HUES64 (cell line): ENCODE measurements around the gene SLC13A2.

Source experiments
- H3K27ac ChIP-seq: 2 replicates; pipeline ENCODE4 v1.7.0; 2013; ENCODE audit warnings: low read depth, low read length, inconsistent platforms
- H3K27me3 ChIP-seq: 2 replicates; pipeline ENCODE4 v1.6.1; 2013; ENCODE audit warnings: mild to moderate bottlenecking, low read length; ENCODE audit not compliant: insufficient read depth
- H3K36me3 ChIP-seq: 2 replicates; pipeline ENCODE4 v1.6.1; 2013; ENCODE audit warnings: mild to moderate bottlenecking, low read length; ENCODE audit not compliant: insufficient read depth
- H3K4me1 ChIP-seq: 2 replicates; pipeline ENCODE4 v1.6.1; 2013; ENCODE audit warnings: mild to moderate bottlenecking, low read length, moderate library complexity; ENCODE audit not compliant: insufficient read depth
- H3K4me3 ChIP-seq: 2 replicates; pipeline ENCODE4 v1.5.1; 2013; ENCODE audit warnings: mild to moderate bottlenecking, low read length, moderate library complexity
- H3K9ac ChIP-seq: 2 replicates; pipeline ENCODE4 v1.6.1; 2013; ENCODE audit warnings: mild to moderate bottlenecking, low read depth, low read length
- H3K9me3 ChIP-seq: 2 replicates; pipeline ENCODE4 v1.6.1; 2013; ENCODE audit warnings: low read depth, low read length; ENCODE audit not compliant: insufficient read depth
- WGBS: fragments of 150-250, 120-280 bp; methylation state at CpG from one replicate; pipeline ENCODE4 v1.1.7; 2013; ENCODE audit warnings: missing lambda C conversion rate; 5-methylcytosine and 5-hydroxymethylcytosine counted together

SLC13A2 gene

GRCh38 chr17:28495635-28496034 is 22.2 kb downstream of the SLC13A2 start:
- Histone ChIP-seq H3K4me3 (no peak overlapping the region), H3K36me3 (no peaks in the 10 kb centered on the region), H3K27ac (no peak overlapping the region), H3K4me1 (peaks cover 5% of the 10 kb centered on the region), H3K9ac (no peak overlapping the region), H3K27me3 (no peaks in the 10 kb centered on the region), H3K9me3 (no peaks in the 10 kb centered on the region)
- WGBS = 85% methylated on average over 8 of the region's 8 CpGs

DNA sequence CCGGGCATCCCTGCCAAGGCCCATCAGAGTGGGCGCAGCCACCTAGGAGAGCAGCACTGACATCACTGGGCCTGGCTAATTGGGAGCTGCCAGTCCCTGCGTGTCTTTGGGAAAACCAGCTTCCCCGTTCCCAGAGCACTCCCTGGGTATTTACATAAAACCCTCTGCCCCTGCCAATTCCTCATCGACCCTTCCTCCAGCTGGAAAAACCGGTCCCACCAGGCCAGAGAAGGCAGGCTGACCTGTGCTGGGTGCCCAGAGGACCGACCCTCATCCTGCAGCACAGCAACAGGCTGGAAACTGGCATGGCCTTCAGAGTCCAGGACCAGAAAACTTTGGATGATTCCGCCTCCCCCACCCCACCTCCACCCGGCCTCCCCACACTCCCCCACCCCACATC is 24.5 kb downstream of the SLC13A2 start:
- no peaks in the 10 kb centered on the region for H3K27me3 ChIP-seq
- no peaks in the 10 kb centered on the region for H3K9me3 ChIP-seq
- H3K27ac ChIP-seq = no peak overlapping the region
- no peaks in the 10 kb centered on the region for H3K36me3 ChIP-seq
- 67% methylated on average over 7 of the region's 9 CpGs for WGBS
- no peak overlapping the region for H3K9ac ChIP-seq
- H3K4me3 ChIP-seq = no peak overlapping the region
- H3K4me1 ChIP-seq = peaks cover 8% of the 10 kb centered on the region

GRCh38 chr17:28498652-28499363 is 25.4 kb downstream of the SLC13A2 start:
- Histone ChIP-seq H3K4me3 (no peak overlapping the region), H3K36me3 (no peaks in the 10 kb centered on the region), H3K27ac (no peak overlapping the region), H3K9me3 (no peaks in the 10 kb centered on the region), H3K27me3 (no peaks in the 10 kb centered on the region), H3K9ac (no peak overlapping the region), H3K4me1 (peaks cover 8% of the 10 kb centered on the region)
- 86% methylated on average over 12 of the region's 12 CpGs for WGBS

- H3K9me3 ChIP-seq = no peaks in the 10 kb centered on the region
- WGBS = 92% methylated on average over 9 of the region's 9 CpGs
- H3K27ac ChIP-seq = no peak overlapping the region
- no peak overlapping the region for H3K9ac ChIP-seq
- H3K36me3 ChIP-seq = no peaks in the 10 kb centered on the region
- no peaks in the 10 kb centered on the region for H3K27me3 ChIP-seq
- H3K4me1 ChIP-seq = peaks cover 8% of the 10 kb centered on the region
- H3K4me3 ChIP-seq = no peak overlapping the region
These were observed 25.9 kb downstream of the SLC13A2 start for GRCh38 chr17:28499364-28499664.

DNA sequence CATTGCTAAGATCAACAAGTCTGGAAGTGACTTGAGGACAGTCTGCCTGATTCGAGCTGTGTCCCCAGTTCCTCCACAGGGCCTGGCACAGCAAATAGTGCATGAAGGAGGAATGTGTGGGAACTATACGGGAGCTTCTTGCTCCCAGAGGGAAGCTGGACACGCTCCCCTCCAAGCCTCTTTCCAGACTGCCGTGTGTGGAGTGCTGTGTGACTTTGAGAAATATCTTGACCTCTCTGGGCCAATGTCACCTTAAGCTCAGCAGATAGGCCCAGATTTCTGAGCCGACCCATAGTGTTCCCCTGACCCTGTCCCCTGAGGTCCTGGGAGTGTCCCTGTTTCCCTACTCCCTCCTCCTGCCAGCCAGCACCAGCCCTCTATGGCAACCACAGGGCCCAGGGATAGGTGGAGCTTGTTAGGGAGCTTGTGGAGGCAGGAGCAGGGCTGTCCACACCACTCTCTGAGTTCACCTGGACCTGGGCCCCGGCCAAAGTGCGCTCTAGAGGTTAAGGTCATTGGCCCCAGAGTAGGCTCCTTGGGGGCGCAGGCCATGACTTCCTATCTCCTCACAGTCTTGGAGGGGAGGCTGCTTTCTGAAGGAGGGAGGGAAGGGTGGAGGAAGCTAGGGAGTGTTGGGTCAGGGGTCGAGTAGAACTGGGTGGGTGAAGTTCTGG is 26.4 kb downstream of the SLC13A2 start:
- Histone ChIP-seq H3K36me3 (no peaks in the 10 kb centered on the region), H3K4me3 (no peak overlapping the region), H3K27ac (no peak overlapping the region), H3K9me3 (no peaks in the 10 kb centered on the region), H3K4me1 (peaks cover 8% of the 10 kb centered on the region), H3K27me3 (no peaks in the 10 kb centered on the region), H3K9ac (no peak overlapping the region)
- 87% methylated on average over 9 of the region's 9 CpGs for WGBS

DNA sequence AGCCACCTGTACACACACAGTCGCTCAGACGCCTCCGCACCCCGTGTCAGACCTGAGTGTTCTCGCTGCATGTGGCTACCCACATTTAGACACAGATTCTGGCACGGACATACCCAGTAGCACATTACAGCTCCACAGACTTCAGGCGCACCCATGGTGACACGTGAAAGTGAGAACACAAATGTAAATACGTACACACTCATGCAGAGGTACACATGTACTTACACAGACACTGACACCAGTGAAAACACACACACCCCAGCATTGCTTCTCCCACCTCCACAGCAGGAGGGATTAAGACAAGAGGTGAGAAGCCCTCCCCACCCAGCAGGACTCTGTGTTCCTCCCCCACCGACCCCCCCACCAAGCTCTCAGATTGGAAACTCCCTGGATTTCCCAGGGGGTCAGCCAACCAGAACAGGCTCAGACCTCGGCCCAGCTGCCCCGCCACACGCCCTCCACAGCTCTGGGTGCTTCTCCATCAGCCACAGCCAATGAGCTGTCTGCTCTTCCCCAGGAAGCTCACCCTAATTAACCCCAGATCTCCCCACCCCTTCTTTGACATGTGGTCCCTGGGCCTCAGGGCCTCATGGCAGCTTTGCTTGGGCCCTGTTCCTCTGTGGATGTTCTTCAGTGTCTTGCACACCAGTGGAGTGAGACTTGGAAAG is 27.4 kb downstream of the SLC13A2 start:
- Histone ChIP-seq H3K27me3 (no peaks in the 10 kb centered on the region), H3K27ac (no peak overlapping the region), H3K9ac (no peak overlapping the region), H3K4me3 (no peak overlapping the region), H3K4me1 (peaks cover 8% of the 10 kb centered on the region), H3K36me3 (no peaks in the 10 kb centered on the region), H3K9me3 (no peaks in the 10 kb centered on the region)
- WGBS = 80% methylated on average over 13 of the region's 13 CpGs

DNA sequence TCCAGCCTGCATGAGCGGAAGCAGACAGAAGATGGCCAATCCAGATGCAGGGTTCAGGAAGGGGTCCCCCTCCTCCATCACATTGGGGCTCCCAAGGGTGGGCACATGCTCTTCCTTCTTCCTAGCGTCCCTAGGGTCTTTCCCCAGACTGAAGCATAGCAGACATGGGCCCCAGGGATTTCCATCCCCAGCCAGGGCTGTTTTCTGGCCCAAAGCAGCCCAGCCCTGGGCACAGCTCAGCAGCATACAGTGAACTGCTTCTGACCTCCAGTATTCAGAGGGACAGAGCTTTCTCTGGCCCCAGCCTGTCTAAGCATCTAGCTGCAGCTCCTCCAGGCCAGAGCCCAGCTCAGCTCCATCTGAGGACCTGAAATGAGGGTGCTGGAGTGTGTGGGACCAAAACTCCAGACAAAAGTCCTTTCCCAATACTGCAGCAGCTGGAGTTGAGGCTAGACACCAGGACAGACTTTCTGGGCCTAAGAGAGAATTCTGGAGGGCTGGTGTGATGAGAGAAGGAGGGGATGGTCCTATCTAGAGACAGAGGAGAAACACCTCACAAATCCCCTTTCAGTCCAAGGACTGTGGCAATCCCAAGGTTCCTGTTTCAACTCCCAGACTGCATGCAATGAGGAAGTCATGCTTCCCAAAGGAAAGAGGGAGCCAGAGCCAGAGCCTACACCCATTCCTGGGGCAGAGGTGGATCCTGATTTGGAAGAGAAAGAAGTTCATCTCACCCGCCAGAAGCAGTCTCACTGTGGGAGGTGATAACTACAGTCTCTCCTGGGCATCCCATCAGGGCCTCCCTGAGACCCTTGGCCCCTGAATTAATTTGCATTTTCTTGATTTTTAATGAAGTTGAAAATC is 28.2 kb downstream of the SLC13A2 start:
- 71% methylated on average over 3 of the region's 3 CpGs for WGBS
- Histone ChIP-seq H3K27me3 (no peaks in the 10 kb centered on the region), H3K4me3 (no peak overlapping the region), H3K9ac (no peak overlapping the region), H3K36me3 (no peaks in the 10 kb centered on the region), H3K4me1 (peaks cover 8% of the 10 kb centered on the region), H3K9me3 (no peaks in the 10 kb centered on the region), H3K27ac (no peak overlapping the region)

DNA sequence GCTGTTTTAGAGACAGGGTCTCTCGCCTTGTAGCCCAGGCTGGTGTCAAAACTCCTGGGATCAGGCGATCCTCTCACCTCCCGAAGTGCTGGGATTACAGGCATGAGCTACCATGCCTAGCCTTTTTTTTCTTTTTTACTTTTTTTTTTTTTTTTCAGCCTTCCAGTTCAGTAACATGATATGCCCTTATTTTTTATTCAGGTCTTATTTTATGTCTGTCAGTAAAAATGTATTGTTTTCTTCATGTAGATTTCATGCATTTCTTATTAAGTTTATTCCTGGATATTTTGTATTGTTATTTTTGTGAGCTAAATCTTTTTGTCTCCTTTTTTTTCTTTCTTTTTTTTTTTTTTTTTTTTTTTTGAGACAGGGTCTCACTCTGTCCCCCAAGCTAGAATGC is 30.0 kb downstream of the SLC13A2 start:
- Histone ChIP-seq H3K36me3 (no peaks in the 10 kb centered on the region), H3K27ac (no peak overlapping the region), H3K9me3 (no peaks in the 10 kb centered on the region), H3K4me3 (no peak overlapping the region), H3K9ac (no peak overlapping the region), H3K27me3 (0 out of 2 replicates have a peak, but pooled peaks cover 4% of the 10 kb centered on the region), H3K4me1 (peaks cover 8% of the 10 kb centered on the region)
- 79% methylated on average over 3 of the region's 3 CpGs for WGBS

GRCh38 chr17:28505986-28506665 is 32.7 kb downstream of the SLC13A2 start, which contains the start of gene FOXN1:
Gene FOXN1 (plus strand): TSS chr17:28506348. CDS start chr17:28523970, 17,622 bp downstream.
- 95% methylated on average over 28 of the region's 28 CpGs for WGBS
- H3K9me3 ChIP-seq = no peaks in the 10 kb centered on the region
- H3K9ac ChIP-seq = no peak within 1 kb of the TSS
- 0 out of 2 replicates have a peak, but pooled peaks cover 6% of the 10 kb centered on the region for H3K27me3 ChIP-seq
- peaks cover 8% of the 10 kb centered on the region; the same call in 1 of the 2 replicates for H3K4me1 ChIP-seq
- no peak within 1 kb of the TSS for H3K27ac ChIP-seq
- H3K4me3 ChIP-seq = no peak within 1 kb of the TSS
- no peaks in the 10 kb centered on the region for H3K36me3 ChIP-seq

- H3K27me3 ChIP-seq = 0 out of 2 replicates have a peak, but pooled peaks cover 6% of the 10 kb centered on the region
- peaks cover 5% of the 10 kb centered on the region; the same call in 1 of the 2 replicates for H3K4me1 ChIP-seq
- WGBS = 91% methylated on average over 11 of the region's 14 CpGs
- no peak overlapping the region for H3K9ac ChIP-seq
- H3K36me3 ChIP-seq = no peaks in the 10 kb centered on the region
- no peak overlapping the region for H3K27ac ChIP-seq
- no peak overlapping the region for H3K4me3 ChIP-seq
- H3K9me3 ChIP-seq = no peaks in the 10 kb centered on the region
These were observed 33.5 kb downstream of the SLC13A2 start for GRCh38 chr17:28506763-28507487.
